Activated CD8-positive, alpha-beta memory T cell treated with anti-CD3 and anti-CD28 coated beads, Interleukin-2, amount 50 U/mL, for 24 hours (primary cell): ENCODE data around the gene NTF3.

ENCODE experiments used
- DNase-seq: peaks from one replicate; pipeline ENCODE4 v3.0.0-alpha.2; 2020; ENCODE audit errors: extremely low read depth

Gene NTF3

DNA sequence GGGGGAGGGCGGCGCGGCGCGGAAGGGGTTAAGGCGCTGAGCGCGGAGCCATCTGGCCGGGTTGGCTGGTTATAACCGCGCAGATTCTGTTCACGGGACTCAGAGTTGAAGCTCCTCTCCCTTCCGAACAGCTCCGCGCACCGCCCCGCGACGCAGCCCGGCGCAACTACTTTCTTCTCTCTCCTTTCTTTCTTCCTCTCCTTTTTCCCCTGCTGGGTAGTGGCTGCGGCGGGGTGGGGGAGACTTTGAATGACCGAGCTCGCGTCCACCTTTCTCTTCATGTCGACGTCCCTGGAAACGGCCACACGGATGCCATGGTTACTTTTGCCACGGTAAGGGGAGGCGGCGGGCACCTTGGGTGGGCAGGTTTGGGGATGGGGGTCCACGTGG, at the start of gene NTF3:
NTF3 (plus strand) TSS at position 98 of the 390 bp plus-strand sequence; CDS start at position 315, 217 bp downstream.
- DNase-seq, result no peak

DNA sequence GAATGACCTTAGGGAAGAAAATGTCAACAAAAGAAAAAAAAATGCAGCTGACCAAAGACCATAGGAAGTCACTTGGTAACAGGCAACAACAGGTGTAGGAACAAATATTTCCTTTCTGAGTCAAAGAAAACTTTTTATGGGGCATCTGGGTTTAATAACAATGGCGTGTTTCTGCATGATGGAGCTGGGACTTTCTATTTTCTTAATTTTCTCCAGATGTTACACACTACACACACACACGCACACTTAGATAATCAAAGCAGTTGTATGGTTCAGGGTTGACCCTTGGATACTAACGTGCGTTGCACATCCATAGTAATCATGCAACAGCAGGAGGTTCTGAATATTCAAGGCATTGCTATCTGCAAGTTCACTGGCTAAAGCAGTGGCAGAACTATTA, 47.9 kb upstream of the NTF3 start:
- DNase-seq, result no peak

GRCh38 chr12:5388581-5389535, 43.0 kb upstream of the NTF3 start:
- DNase-seq, result no peak

DNA sequence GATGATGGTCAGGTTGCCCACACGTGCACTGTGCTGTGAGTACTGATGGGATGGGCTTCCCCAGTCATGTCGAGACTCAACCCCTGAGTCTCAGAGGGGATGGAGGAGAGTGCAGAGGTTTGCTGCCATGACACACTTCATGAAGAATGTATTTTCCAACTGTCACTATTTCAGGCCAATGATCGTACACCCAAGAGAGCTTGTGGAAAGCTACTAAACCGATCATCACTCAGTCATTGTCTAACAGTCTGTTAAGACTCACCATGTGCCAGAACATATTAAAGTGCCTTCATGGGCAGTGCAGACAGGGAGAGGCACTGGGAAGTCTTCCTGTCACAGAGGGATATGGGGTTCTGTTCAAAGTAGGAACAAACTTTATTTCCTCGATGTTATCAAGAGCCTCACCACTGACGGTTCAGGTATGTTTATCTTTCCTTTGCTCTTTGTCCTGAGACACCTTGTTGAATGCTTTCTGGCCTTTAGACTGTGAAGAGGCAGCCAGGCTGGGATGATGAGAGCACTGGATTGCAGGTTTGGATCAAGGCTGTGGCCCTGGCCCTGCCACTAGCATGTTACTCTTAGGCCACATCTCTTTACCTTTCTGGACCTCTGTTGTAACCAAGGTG, 41.6 kb upstream of the NTF3 start:
- DNase-seq, result no peak

GRCh38 chr12:5391653-5392052, 40.3 kb upstream of the NTF3 start:
- DNase-seq, result no peak

DNA sequence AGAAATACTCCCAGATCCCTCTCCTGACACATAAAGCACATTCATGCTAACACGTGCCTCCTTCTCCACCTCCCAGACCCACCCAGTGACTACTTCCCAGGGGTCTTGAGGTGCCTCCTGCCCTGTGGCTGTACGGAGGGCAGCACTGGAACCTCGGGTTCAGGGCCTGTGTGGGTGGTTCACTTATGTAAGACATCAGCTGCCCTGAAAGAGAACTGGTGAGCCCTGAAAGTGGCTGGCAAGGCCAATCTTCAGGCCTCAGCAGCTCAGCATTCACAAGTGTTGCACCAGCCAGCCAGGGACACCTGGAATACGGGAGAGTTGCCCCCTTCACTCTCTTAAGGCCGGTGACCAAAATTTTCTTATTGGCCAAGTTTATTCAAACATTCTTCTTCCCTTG, 38.9 kb upstream of the NTF3 start:
- DNase-seq, result no peak

DNA sequence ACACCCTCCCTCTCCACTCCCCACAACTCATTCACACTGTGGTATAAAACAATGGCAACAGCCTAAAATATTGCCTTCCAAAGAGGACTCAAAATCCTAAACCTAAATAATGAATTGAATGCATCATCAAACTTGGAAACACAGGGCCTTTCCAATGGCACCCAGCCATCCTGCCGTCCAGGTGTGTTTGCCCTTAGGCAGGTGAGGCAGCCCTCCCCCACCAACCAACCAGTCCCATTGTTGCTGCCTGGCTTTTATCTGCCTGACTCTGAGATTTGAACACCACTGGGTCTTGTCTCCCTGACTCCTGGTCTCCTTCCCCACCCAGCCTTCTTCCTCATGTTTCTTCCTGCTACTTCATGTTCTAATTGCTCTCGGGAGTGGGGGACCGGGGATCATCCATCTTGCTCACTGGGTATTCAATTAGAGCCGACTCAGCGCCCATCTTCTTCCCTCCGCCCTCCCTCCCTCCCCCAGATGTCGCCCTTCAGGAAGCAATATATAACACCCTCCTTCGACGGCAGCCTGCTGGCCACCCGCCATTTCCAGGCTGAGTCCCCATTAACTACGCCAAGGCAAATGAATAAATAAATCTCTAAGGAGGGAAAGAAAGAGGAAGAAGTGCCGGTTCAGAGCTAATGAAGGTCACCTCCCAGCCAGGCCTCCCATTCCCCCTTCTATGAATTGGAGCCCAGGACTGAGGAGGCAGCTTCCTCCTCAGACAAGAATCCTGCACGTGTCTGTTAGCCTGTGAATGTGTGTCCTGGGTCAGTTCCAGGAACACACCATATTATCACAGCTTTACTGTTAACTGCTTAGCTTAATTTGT, 36.3 kb upstream of the NTF3 start:
- DNase-seq, result no peak

- DNase-seq, result no peak
Measured at GRCh38 chr12:5396541-5396940, 35.4 kb upstream of the NTF3 start.

DNA sequence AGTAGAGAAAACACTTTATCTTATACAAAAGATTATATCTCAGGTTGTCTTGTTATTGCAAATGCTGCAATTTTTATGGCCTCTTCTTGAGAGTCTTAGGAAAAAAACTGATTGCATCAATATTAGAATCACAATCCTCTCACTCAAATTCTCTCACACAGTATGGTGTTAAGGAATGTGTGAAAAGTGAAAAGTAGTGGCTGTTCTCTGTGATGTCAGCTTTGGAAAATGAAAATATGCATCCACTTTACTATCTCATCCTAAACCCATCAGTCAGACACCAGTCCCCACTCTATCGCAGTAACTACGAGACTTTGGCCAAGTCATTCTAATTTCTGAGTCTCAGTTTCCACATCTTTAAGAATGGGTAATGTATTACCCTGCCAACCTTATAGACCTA, 32.6 kb upstream of the NTF3 start:
- no peak for DNase-seq

- no peak for DNase-seq
Measured at GRCh38 chr12:5402009-5402935, 29.6 kb upstream of the NTF3 start.

DNA sequence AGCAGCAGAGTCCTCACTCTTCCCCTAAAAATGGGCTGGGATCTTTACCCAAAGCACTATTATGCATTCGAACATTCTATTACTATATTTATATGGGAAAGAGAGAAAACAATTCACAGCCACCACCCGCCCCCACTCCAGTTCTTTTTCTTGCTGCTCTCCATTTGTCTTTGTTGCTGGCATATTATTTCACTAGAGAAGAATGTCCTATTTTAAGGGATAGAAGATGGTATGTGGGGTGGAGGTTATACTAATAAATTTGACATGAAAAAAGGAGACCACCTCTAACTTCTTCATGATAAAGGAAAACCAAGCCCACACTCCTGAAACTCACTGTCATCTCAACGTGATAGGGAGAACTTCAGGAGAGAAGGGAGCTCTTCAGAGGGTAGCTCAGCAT, 28.5 kb upstream of the NTF3 start:
- no peak for DNase-seq

DNA sequence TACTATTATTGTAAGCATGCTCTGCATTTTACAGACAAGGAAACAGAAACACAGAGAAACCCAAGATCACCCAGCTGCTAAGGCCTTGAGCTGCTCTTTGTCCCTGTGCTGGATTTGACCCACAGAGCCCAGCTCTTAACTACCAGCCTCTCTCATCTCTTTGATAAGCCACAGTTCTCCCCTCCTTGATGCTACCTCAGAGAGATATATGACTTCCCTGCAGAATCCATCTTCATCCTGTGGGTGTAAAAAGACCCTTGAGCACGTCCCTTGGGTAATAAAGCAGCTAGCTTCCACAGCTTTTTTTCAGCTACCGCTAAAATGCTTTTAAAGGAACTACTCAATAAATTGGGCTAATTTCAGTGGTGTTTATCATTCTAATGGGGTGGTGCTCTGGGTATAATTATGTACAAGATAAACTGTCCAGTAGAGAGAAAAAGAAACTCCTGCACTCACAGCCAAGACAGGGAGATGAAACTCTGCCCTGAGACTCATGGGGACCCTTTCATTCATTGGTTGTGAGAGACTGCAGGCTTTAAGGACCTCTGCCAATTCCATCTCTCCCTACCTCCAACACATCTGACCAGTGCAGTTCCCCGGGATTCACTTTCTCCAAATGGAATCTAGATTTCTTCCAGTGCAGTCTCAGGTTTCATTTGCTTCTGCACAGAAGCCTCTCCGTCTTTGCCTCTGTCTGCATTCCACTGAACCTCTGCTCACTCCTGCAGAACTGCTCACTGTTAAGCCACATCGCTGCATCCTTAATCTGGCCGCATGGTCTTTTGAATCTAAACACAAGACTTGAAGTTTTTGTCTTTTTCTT, 24.7 kb upstream of the NTF3 start:
- no peak for DNase-seq

DNA sequence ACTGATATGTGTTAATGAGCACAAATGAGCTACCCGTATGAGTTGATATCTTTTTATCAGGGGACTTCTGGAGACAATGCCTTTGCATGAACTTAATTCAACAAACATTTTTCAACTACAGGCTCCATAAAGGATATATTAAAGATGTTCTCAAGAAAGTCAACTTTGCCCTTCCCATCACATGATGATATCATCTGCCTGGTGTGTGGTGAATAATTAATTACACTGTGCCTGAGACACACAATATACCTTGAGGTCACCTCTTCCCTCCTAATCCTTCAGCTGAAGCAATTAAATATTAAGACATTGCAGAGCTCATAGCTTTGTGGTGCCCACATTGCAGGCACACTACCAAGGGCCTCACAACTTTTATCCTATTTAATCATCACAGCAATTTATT, 22.3 kb upstream of the NTF3 start:
- no peak for DNase-seq

DNA sequence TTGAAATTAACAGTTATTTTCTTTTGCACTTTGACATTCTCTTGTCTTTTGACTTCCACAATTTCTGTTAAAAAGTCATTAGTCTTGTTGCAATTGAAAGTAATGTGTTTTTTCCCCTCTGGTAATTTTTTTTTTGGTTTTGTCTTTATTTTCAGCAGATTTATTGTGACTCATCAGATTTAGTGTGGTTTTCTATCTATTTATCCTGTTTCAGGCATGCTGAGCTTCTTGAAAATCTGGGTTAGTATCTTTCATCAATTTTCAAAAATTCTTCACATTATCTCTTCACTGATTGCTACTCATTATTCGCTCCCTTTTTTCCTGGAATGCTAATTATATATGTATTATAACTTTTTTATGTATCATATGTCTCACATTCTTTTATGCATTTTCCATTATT, 15.3 kb upstream of the NTF3 start:
- no peak for DNase-seq

GRCh38 chr12:5417500-5417899, 14.4 kb upstream of the NTF3 start:
- DNase-seq, result no peak

DNA sequence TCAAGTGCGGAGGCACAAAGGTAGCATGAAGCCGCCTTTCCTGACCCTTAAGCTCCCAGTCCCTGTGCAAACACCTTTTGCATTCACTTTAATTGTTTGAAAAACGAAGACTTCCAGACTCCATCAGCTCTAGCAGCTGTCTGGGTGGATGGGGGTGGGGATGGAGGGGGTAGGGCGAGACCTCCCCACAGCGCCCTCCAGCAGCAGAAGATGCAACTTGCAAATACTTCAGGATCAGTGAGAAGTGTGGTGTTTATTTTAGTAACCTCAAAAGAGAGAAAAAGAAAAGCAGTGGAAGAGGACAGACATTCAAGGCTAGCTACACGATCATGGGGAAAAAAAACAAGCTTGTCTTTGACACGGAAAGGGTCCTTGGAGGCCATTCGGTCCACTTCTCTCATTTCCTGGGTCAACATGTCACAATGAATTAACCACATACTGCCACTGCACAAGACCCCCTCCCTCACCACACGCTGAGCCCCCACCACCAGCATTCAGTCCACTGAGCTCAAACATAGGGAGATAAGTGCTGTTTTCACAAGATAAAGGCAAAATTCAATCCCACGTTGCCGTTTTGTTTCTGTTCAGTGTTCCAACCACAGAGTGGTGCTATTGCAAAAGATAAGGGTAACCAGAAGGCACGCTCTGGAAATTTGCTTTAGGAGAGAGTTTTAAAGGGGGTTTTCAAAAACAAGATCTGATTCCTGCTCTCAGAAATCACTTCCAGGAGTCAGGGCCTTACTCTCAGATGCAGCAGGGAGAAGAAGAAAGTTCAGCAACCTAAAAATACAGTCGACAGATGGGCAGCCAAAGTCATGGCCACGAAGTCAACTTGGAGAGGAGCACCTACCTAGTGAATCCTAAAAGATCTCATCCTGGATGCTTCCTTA, 3.3 kb upstream of the NTF3 start:
- DNase-seq, result no peak

DNA sequence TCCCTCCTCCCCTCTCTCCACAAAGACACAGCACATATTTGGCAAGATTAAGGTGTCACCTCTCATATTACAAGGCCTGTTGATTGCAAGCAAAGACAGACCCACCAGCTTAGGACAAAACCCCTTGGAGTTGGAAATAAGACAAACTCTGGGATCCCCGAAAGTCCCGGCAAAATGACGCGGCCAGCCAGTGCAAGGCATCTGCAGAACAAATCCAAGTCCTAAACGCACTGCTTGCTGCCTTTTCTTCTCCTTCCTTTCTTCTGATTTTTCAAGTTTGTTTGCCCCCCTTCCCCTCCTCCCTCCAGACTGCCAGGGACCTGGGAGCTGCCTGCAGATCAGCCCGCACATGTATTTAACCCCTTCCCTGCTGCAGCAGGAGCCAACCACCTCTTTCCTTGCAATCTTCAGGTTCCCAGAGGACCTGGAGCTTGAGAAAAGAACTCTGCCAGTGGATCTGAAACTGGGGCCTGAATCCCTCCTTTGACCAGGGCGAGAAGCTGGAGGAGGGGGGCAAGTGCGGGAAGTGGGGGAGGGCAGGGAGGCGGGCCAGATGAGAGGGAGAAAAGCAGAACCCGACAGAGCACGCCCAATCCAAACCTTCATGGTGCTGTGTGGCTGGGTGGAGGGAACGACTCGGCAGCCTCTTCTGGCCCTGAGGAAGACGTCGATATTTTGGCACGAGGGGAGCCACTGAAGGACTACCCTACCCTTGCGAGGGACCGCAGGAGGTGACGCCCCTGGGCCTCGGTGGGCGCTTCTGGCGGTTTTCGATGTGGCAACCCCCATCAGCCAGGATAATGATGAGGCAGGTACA, 2.0 kb upstream of the NTF3 start:
- no peak for DNase-seq
